ENCODE data around the gene RIMS4.

Gene RIMS4

GRCh38 chr20:44839481-44839880 lies 29.1 kb upstream of the RIMS4 start:
- Histone ChIP-seq H3K9me3 (ENCODE audit: insufficient read depth, low read depth, low read length) (no peaks in the 10 kb centered on the region), H3K79me2 (ENCODE audit: insufficient read depth, low read length) (no peaks in the 10 kb centered on the region), H3K36me3 (ENCODE audit: insufficient read depth, low read length) (no peaks in the 10 kb centered on the region), H4K20me1 (ENCODE audit: insufficient read depth, low read length, poor library complexity, severe bottlenecking) (no peaks in the 10 kb centered on the region), H3K4me2 (ENCODE audit: low read depth, low read length, poor library complexity, severe bottlenecking) (no peak overlapping the region), H3K9me2 (replicated peaks; ENCODE audit: low read depth, low read length) (no peaks in the 10 kb centered on the region), H3F3A (ENCODE audit: low read depth) (no peaks in the 10 kb centered on the region), H3K4me3 (ENCODE audit: low read length, poor library complexity, severe bottlenecking) (no peak overlapping the region), H3K27me3 (ENCODE audit: insufficient read depth, low read length, poor library complexity, severe bottlenecking) (no peaks in the 10 kb centered on the region), H3K9ac (ENCODE audit: low read depth, low read length, poor library complexity, severe bottlenecking) (no peak overlapping the region), H3K4me1 (ENCODE audit: insufficient read depth, low read length, poor library complexity, severe bottlenecking) (no peaks in the 10 kb centered on the region), H2AFZ (ENCODE audit: low read length) (no peak overlapping the region)
- TF ChIP-seq CTCF (conservative IDR thresholded peaks at IDR 0.05; ENCODE audit: low read length), result no peak
- TF ChIP-seq EZH2phosphoT487 (IDR thresholded peaks at IDR 0.05; ENCODE audit: borderline replicate concordance), result no peak

GRCh38 chr20:44838521-44838920 lies 28.2 kb upstream of the RIMS4 start:
- Histone ChIP-seq H3K4me1 (ENCODE audit: insufficient read depth, low read length, poor library complexity, severe bottlenecking) (no peaks in the 10 kb centered on the region), H3K9me2 (replicated peaks; ENCODE audit: low read depth, low read length) (no peaks in the 10 kb centered on the region), H3K36me3 (ENCODE audit: insufficient read depth, low read length) (no peaks in the 10 kb centered on the region), H3K4me2 (ENCODE audit: low read depth, low read length, poor library complexity, severe bottlenecking) (no peak overlapping the region), H2AFZ (ENCODE audit: low read length) (no peak overlapping the region), H3K4me3 (ENCODE audit: low read length, poor library complexity, severe bottlenecking) (no peak overlapping the region), H3K27me3 (ENCODE audit: insufficient read depth, low read length, poor library complexity, severe bottlenecking) (no peaks in the 10 kb centered on the region), H3K9ac (ENCODE audit: low read depth, low read length, poor library complexity, severe bottlenecking) (no peak overlapping the region), H3K79me2 (ENCODE audit: insufficient read depth, low read length) (no peaks in the 10 kb centered on the region), H4K20me1 (ENCODE audit: insufficient read depth, low read length, poor library complexity, severe bottlenecking) (no peaks in the 10 kb centered on the region), H3K9me3 (ENCODE audit: insufficient read depth, low read depth, low read length) (no peaks in the 10 kb centered on the region), H3F3A (ENCODE audit: low read depth) (no peaks in the 10 kb centered on the region)
- TF ChIP-seq CTCF (conservative IDR thresholded peaks at IDR 0.05; ENCODE audit: low read length) (no peak), EZH2phosphoT487 (IDR thresholded peaks at IDR 0.05; ENCODE audit: borderline replicate concordance) (no peak)

GRCh38 chr20:44837946-44838345 lies 27.6 kb upstream of the RIMS4 start:
- Histone ChIP-seq H3K4me1 (ENCODE audit: insufficient read depth, low read length, poor library complexity, severe bottlenecking) (no peaks in the 10 kb centered on the region), H3K4me3 (ENCODE audit: low read length, poor library complexity, severe bottlenecking) (no peak overlapping the region), H4K20me1 (ENCODE audit: insufficient read depth, low read length, poor library complexity, severe bottlenecking) (no peaks in the 10 kb centered on the region), H3K27me3 (ENCODE audit: insufficient read depth, low read length, poor library complexity, severe bottlenecking) (peaks cover 1% of the 10 kb centered on the region), H3K79me2 (ENCODE audit: insufficient read depth, low read length) (no peaks in the 10 kb centered on the region), H3K4me2 (ENCODE audit: low read depth, low read length, poor library complexity, severe bottlenecking) (no peak overlapping the region), H3K9ac (ENCODE audit: low read depth, low read length, poor library complexity, severe bottlenecking) (no peak overlapping the region), H3K9me2 (replicated peaks; ENCODE audit: low read depth, low read length) (no peaks in the 10 kb centered on the region), H3K9me3 (ENCODE audit: insufficient read depth, low read depth, low read length) (no peaks in the 10 kb centered on the region), H3F3A (ENCODE audit: low read depth) (no peaks in the 10 kb centered on the region), H2AFZ (ENCODE audit: low read length) (no peak overlapping the region), H3K36me3 (ENCODE audit: insufficient read depth, low read length) (no peaks in the 10 kb centered on the region)
- no peak for TF ChIP-seq CTCF (conservative IDR thresholded peaks at IDR 0.05; ENCODE audit: low read length)
- TF ChIP-seq EZH2phosphoT487 (IDR thresholded peaks at IDR 0.05; ENCODE audit: borderline replicate concordance), result no peak
